Mesenchymal stem cell (in vitro differentiated cells and primary cell): ENCODE measurements around the gene C4BPB. TPM values are rescaled to one million over a fixed set of nuclear protein-coding genes. Genes with fewer than 3 reads are reported as not detected.

ENCODE experiments used
- DNase-seq: peaks from one replicate; pipeline ENCODE4 v3.0.0-alpha.2; 2013
- H2AFZ ChIP-seq: one replicate; pipeline ENCODE4 v1.6.1; 2013; ENCODE audit warnings: low read depth, mild to moderate bottlenecking, control low read depth, inconsistent platforms, low read length, moderate library complexity
- H2AK5ac ChIP-seq: 2 replicates; pipeline ENCODE4 v1.6.1; 2013; ENCODE audit warnings: low read length, moderate library complexity, mild to moderate bottlenecking, inconsistent platforms; ENCODE audit not compliant: severe bottlenecking
- H2BK120ac ChIP-seq: one replicate; pipeline ENCODE4 v1.6.1; 2013; ENCODE audit warnings: low read depth, mild to moderate bottlenecking, inconsistent platforms, low read length, moderate library complexity
- H2BK12ac ChIP-seq, 2 experiments: one replicate each; pipeline ENCODE4 v1.6.1; 2013; ENCODE audit warnings: inconsistent platforms in 2 of 2, low read length in 2 of 2, mild to moderate bottlenecking in 2 of 2, moderate library complexity in 2 of 2, control low read depth in 1 of 2
- H2BK15ac ChIP-seq: one replicate; pipeline ENCODE4 v1.6.1; 2013; ENCODE audit warnings: mild to moderate bottlenecking, low read depth, inconsistent platforms; ENCODE audit not compliant: poor library complexity, severe bottlenecking
- H2BK5ac ChIP-seq: 2 replicates; pipeline ENCODE4 v1.6.1; 2013; ENCODE audit warnings: low read depth, mild to moderate bottlenecking, low read length, control low read depth, inconsistent platforms; ENCODE audit not compliant: poor library complexity, severe bottlenecking
- H3K14ac ChIP-seq, 2 experiments: one replicate each; pipeline ENCODE4 v1.6.1; 2013; ENCODE audit warnings: inconsistent platforms in 2 of 2, low read length in 2 of 2, control low read depth in 1 of 2, mild to moderate bottlenecking in 1 of 2, moderate library complexity in 1 of 2
- H3K18ac ChIP-seq, 2 experiments: one replicate each; pipeline ENCODE4 v1.6.1; 2013; ENCODE audit warnings: inconsistent platforms in 2 of 2, low read length in 2 of 2, control low read depth in 1 of 2, low read depth in 1 of 2, mild to moderate bottlenecking in 1 of 2
- H3K23ac ChIP-seq, 2 experiments: one replicate each; pipeline ENCODE4 v1.6.1; 2013; ENCODE audit warnings: inconsistent platforms in 2 of 2, low read length in 2 of 2, mild to moderate bottlenecking in 2 of 2, moderate library complexity in 2 of 2, control low read depth in 1 of 2
- H3K27ac ChIP-seq: 2 replicates; pipeline ENCODE4 v1.5.1; 2013; ENCODE audit warnings: mild to moderate bottlenecking, moderate library complexity, low read length, control low read depth, inconsistent platforms; ENCODE audit not compliant: poor library complexity, severe bottlenecking
- H3K27me3 ChIP-seq, 2 experiments: 2 replicates each; pipeline versions ENCODE4 v1.6.1 to v1.7.0; 2013; ENCODE audit warnings: low read length in 2 of 2, mild to moderate bottlenecking in 2 of 2, moderate library complexity in 2 of 2, control low read depth in 1 of 2, inconsistent platforms in 1 of 2; ENCODE audit not compliant: control insufficient read depth in 1 of 2, insufficient read depth in 1 of 2
- H3K36me3 ChIP-seq, 2 experiments: 2 replicates each; pipeline versions ENCODE4 v1.6.1 to v1.7.0; 2013; ENCODE audit warnings: low read length in 2 of 2, control low read depth in 1 of 2, inconsistent platforms in 1 of 2, low read depth in 1 of 2, mild to moderate bottlenecking in 1 of 2; ENCODE audit not compliant: insufficient read depth in 2 of 2, control insufficient read depth in 1 of 2
- H3K4ac ChIP-seq, 2 experiments: one replicate each; pipeline ENCODE4 v1.6.1; 2013; ENCODE audit warnings: inconsistent platforms in 2 of 2, low read length in 2 of 2, mild to moderate bottlenecking in 2 of 2, moderate library complexity in 2 of 2, control low read depth in 1 of 2, low read depth in 1 of 2
- H3K4me1 ChIP-seq: 2 replicates; pipeline ENCODE4 v1.6.1; 2013; ENCODE audit warnings: low read depth, low read length, control low read depth; ENCODE audit not compliant: control insufficient read depth, insufficient read depth
- H3K4me2 ChIP-seq: 2 replicates; pipeline ENCODE4 v1.6.1; 2013; ENCODE audit warnings: low read length, mild to moderate bottlenecking, inconsistent platforms; ENCODE audit not compliant: poor library complexity, severe bottlenecking
- H3K4me3 ChIP-seq, 2 experiments: 2 replicates each; pipeline versions ENCODE4 v1.5.1 to v1.7.0; 2013; ENCODE audit warnings: low read length in 2 of 2, mild to moderate bottlenecking in 2 of 2, control low read depth in 1 of 2, low read depth in 1 of 2; ENCODE audit not compliant: insufficient read depth in 1 of 2
- H3K79me1 ChIP-seq: replicated peaks from 2 replicates; pipeline ENCODE4 v1.6.1; 2013; ENCODE audit warnings: mild to moderate bottlenecking, control low read depth, low read length, inconsistent platforms; ENCODE audit not compliant: poor library complexity, severe bottlenecking
- H3K9ac ChIP-seq: 2 replicates; pipeline ENCODE4 v1.7.0; 2013; ENCODE audit warnings: mild to moderate bottlenecking, low read length, moderate library complexity
- H3K9me3 ChIP-seq: 2 replicates; pipeline ENCODE4 v1.7.0; 2013; ENCODE audit warnings: mild to moderate bottlenecking, low read length; ENCODE audit not compliant: control insufficient read depth
- H4K8ac ChIP-seq: one replicate; pipeline ENCODE4 v1.6.1; 2013; ENCODE audit warnings: inconsistent platforms, mild to moderate bottlenecking, low read length, moderate library complexity
- H4K91ac ChIP-seq: one replicate; pipeline ENCODE4 v1.6.1; 2013; ENCODE audit warnings: mild to moderate bottlenecking, low read length, inconsistent platforms
- WGBS: methylation state at CpG from one replicate; pipeline ENCODE4 v1.1.7; 2013; ENCODE audit warnings: mixed read lengths; 5-methylcytosine and 5-hydroxymethylcytosine counted together
- polyA plus RNA-seq, 2 experiments: library from polyadenylated mRNA; stranded (reverse); fragments of 200-250 nt; gene quantifications; one replicate each; pipeline ENCODE4 v1.2.3, GENCODE V29; 2013

Gene C4BPB, protein sequence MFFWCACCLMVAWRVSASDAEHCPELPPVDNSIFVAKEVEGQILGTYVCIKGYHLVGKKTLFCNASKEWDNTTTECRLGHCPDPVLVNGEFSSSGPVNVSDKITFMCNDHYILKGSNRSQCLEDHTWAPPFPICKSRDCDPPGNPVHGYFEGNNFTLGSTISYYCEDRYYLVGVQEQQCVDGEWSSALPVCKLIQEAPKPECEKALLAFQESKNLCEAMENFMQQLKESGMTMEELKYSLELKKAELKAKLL
- not detected for polyA plus RNA-seq (2013, experiment 1 of 2)
- polyA plus RNA-seq (2013, experiment 2 of 2) = not detected

DNA sequence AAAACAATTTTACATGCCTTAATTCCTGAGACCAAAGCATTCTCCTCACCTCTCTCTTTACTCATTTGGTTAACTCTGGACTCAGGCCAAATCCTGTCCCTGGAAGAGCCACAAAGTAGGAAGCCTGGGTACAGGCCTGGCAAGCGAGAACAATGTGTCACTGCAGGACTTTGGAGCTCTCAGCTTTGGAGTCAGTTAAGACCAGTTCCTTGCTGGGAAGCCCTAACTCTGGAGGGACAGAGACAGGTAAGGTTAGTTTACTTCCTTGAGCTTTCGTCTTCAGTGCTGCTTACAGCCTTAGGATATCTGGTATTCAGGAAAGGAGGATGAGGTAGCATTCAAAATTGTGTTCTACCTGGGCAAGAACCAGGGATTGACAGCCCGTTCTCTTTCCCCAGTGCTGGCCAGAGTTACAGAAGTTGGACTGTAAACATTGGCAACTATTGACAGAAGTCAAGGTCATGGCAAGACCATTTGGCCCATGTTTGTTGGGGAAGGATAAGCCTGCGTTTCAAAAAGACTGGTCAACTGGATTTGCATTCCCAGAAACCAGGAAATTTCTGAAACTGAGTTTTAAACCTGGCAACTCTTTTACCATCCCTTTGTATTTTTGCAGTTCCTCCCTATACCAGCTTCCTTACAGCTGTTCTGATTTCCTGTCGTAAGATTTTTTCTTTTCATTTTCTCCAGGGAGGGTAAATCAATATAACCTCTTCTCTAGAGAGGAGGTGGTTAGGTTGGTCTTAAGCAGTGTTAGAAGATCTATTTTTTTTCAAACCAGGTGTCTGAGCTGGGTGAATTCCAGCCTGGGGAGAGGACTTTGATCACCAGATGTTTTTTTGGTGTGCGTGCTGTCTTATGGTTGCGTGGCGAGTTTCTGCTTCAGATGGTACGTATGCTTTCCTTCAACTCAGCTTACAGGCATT is at the start of gene C4BPB:
Gene C4BPB, plus strand, starts transcription at position 160 of the 926 bp plus-strand sequence. Its CDS starts 672 bp downstream, at position 832.
- Histone ChIP-seq H3K27ac (no peak within 1 kb of the TSS), H2AK5ac (no peak within 1 kb of the TSS), H3K14ac (no peak within 1 kb of the TSS), H3K4me1 (no peaks in the 10 kb centered on the region), H4K91ac (no peak within 1 kb of the TSS), H3K79me1 (no peaks in the 10 kb centered on the region), H4K8ac (no peak within 1 kb of the TSS), H3K4ac (no peak within 1 kb of the TSS), H3K4me3 (no peak within 1 kb of the TSS), H2BK120ac (no peak within 1 kb of the TSS), H3K23ac (no peak within 1 kb of the TSS), H3K36me3 (no peaks in the 10 kb centered on the region), H2BK12ac (no peak within 1 kb of the TSS), H2AFZ (no peak within 1 kb of the TSS), H3K4me2 (no peak within 1 kb of the TSS), H2BK5ac (no peak within 1 kb of the TSS), H3K27me3 (no peaks in the 10 kb centered on the region), H3K9me3 (no peaks in the 10 kb centered on the region), H3K9ac (no peak within 1 kb of the TSS), H2BK15ac (no peak within 1 kb of the TSS), H3K18ac (no peak within 1 kb of the TSS)
- no peak for DNase-seq
- WGBS = 91% methylated on average over 7 of the region's 9 CpGs

DNA sequence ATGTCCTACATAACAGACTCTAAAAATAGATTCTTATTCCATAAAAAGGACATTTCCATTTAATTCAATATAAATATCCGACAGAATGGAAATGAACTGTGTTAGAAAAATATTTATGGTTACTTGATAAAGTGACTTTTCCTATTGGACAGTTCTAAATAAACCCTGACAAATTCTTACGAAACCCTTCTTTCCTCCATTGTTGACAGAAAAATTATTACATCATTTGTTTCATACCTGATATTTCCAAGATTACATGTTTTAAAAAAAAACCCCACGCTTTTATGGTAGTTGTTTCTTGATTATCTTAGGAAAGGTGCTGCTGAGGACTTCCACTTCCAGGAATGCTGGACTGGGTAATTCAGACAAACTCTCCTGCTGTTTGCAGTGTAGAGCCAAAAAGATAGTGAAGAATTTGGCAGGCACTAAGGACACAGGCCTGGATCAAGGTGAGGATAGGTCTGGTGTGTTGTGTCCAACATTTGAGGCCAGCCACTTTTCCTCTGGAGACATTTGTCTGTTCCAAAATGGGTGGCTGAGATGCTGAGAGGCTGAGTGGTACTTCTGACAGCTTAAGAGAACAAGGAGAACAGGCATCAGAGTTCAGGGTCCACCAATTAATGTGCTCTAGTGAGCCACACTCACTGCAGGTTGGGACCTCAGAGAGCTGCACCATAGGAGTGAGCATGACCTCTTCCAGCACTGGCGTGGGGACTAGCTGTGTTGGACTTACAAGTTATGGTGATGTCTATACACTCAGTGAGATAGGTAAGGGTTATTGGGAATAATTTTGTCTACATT is 49.1 kb upstream of the C4BPB start:
- H3K27ac ChIP-seq = peak overlapping the region; percentile 40
- H3K4me2 ChIP-seq = no peak overlapping the region
- no peak overlapping the region for H3K4me3 ChIP-seq
- H3K14ac ChIP-seq = no peak overlapping the region
- H4K91ac ChIP-seq = no peak overlapping the region
- no peak for DNase-seq
- no peak overlapping the region for H2AFZ ChIP-seq
- no peaks in the 10 kb centered on the region for H3K79me1 ChIP-seq
- H3K9me3 ChIP-seq = no peaks in the 10 kb centered on the region
- WGBS = 90% methylated on average over 2 of the region's 4 CpGs
- H2BK120ac ChIP-seq = no peak overlapping the region
- H3K36me3 ChIP-seq = peaks cover 0 to 9% of the 10 kb centered on the region in 2 experiments
- H2BK12ac ChIP-seq = no peak overlapping the region
- peaks cover 6% of the 10 kb centered on the region for H3K4me1 ChIP-seq
- H3K9ac ChIP-seq = no peak overlapping the region
- no peak overlapping the region for H2BK5ac ChIP-seq
- no peak overlapping the region for H3K18ac ChIP-seq
- H3K23ac ChIP-seq = no peak overlapping the region
- peak overlapping the region; percentile 7 for H4K8ac ChIP-seq
- H2AK5ac ChIP-seq = peak overlapping the region; percentile 7
- no peaks in the 10 kb centered on the region for H3K27me3 ChIP-seq
- no peak overlapping the region for H3K4ac ChIP-seq
- H2BK15ac ChIP-seq = no peak overlapping the region

DNA sequence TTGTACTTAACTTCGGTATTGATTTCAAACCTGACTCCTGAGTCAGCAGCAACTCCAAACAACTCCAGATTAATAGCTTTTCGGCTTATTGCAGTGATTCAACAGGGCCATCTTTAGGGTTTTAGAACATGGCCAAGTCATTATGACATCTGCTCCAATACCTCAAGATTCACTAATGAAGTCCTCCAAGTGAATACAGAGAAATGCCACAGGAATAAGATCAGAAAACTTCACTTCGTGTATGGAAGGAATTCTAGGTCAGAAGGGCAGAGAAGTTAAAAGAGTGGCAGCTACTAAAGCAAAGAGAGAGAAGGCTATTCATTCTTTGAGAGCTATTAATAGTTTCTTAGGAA is 48.5 kb upstream of the C4BPB start:
- Histone ChIP-seq H3K4me1 (peaks cover 6% of the 10 kb centered on the region), H2BK5ac (no peak overlapping the region), H3K23ac (no peak overlapping the region), H2AFZ (no peak overlapping the region), H2BK120ac (no peak overlapping the region), H3K36me3 (peaks cover 0 to 15% of the 10 kb centered on the region in 2 experiments), H4K91ac (no peak overlapping the region), H2BK12ac (no peak overlapping the region), H3K27ac (peak overlapping the region; percentile 40), H3K4me2 (no peak overlapping the region), H2BK15ac (no peak overlapping the region), H3K4ac (no peak overlapping the region), H4K8ac (no peak overlapping the region), H3K79me1 (no peaks in the 10 kb centered on the region), H3K9me3 (no peaks in the 10 kb centered on the region), H3K27me3 (no peaks in the 10 kb centered on the region), H2AK5ac (no peak overlapping the region), H3K14ac (no peak overlapping the region), H3K9ac (no peak overlapping the region), H3K18ac (no peak overlapping the region), H3K4me3 (no peak overlapping the region)
- 39% methylated on average over 3 of the region's 3 CpGs for WGBS
- peak; percentile 51 for DNase-seq
